HPDE6-E6E7 (cell line): ENCODE data around the gene CCDC8.
A peak's percentile ranks its signal among the peaks of the same experiment; 100 is the strongest.
"Not testable (repeated sequence)": the region's sequence is repeated elsewhere in the genome, so short reads cannot be mapped to it uniquely, and the experiment has no call there.

Experiments
- DNase-seq: peaks from one replicate; pipeline ENCODE4 v3.0.0; 2011; ENCODE audit warnings: missing footprints; ENCODE audit errors: extremely low spot score

The CCDC8 gene

GRCh38 chr19:46383171-46383815 lies 30.1 kb downstream of the CCDC8 start:
- no peak for DNase-seq

GRCh38 chr19:46381756-46382345 lies 31.5 kb downstream of the CCDC8 start:
- DNase-seq = no peak

GRCh38 chr19:46381346-46381745 lies 32.0 kb downstream of the CCDC8 start:
- no peak for DNase-seq

- no peak for DNase-seq
Measured at GRCh38 chr19:46380690-46381089, 32.7 kb downstream of the CCDC8 start.

GRCh38 chr19:46378268-46378667 lies 35.1 kb downstream of the CCDC8 start:
- DNase-seq = no peak

- no peak for DNase-seq
Measured at GRCh38 chr19:46376241-46377153, 36.9 kb downstream of the CCDC8 start.

GRCh38 chr19:46375476-46376067 lies 37.8 kb downstream of the CCDC8 start:
- not testable (repeated sequence) for DNase-seq

- no peak for DNase-seq
Measured at GRCh38 chr19:46374536-46375475, 38.6 kb downstream of the CCDC8 start.

- peak; percentile 85 for DNase-seq
Measured at GRCh38 chr19:46373491-46374359, 39.6 kb downstream of the CCDC8 start.

GRCh38 chr19:46372901-46373490 lies 40.4 kb downstream of the CCDC8 start:
- peak; percentile 35 for DNase-seq

GRCh38 chr19:46371371-46371901 lies 41.9 kb downstream of the CCDC8 start:
- DNase-seq = no peak

GRCh38 chr19:46369817-46370216 lies 43.5 kb downstream of the CCDC8 start:
- DNase-seq = no peak

- DNase-seq = no peak
Measured at GRCh38 chr19:46368116-46368515, 45.2 kb downstream of the CCDC8 start.

GRCh38 chr19:46367426-46367825 lies 45.9 kb downstream of the CCDC8 start:
- DNase-seq = no peak

- no peak for DNase-seq
Measured at GRCh38 chr19:46366620-46367292, 46.6 kb downstream of the CCDC8 start.

GRCh38 chr19:46365561-46365960 lies 47.8 kb downstream of the CCDC8 start:
- no peak for DNase-seq

- no peak for DNase-seq
Measured at GRCh38 chr19:46364359-46364758, 49.0 kb downstream of the CCDC8 start.

GRCh38 chr19:46361915-46362314 lies 51.4 kb downstream of the CCDC8 start:
- DNase-seq = no peak
